Uterus (tissue), 4 donors: ENCODE results near the gene RAB40C. TPM values are rescaled to one million over a fixed set of nuclear protein-coding genes. Genes with fewer than 3 reads are reported as not detected.

ENCODE experiments used
- DNase-seq, 2 donors: peaks; one replicate each; pipeline ENCODE4 v3.0.0-alpha.2; 2019 to 2020
- H3K27ac ChIP-seq, 2 donors: fragments of 200-600 bp; sonication (generic); 1 replicate in 1 of 2; 2 replicates in 1 of 2; pipeline ENCODE4 v1.5.1; 2016 to 2018
- H3K27me3 ChIP-seq, 2 donors: fragments of 200-600 bp; sonication (generic); one replicate each; pipeline ENCODE4 v1.5.1; 2018 to 2019; ENCODE audit warnings: control low read depth in 1 of 2
- H3K36me3 ChIP-seq, 2 donors: fragments of 200-600 bp; sonication (generic); one replicate each; pipeline ENCODE4 v1.5.1; 2019; ENCODE audit warnings: control low read depth in 1 of 2
- H3K4me1 ChIP-seq, 2 donors: fragments of 200-600 bp; sonication (generic); one replicate each; pipeline ENCODE4 v1.5.1; 2018 to 2019; ENCODE audit warnings: control low read depth in 1 of 2
- H3K4me3 ChIP-seq, 2 donors: fragments of 200-600 bp; sonication (generic); 1 replicate in 1 of 2; 2 replicates in 1 of 2; pipeline ENCODE4 v1.5.1; 2018 to 2019; ENCODE audit warnings: mild to moderate bottlenecking in 1 of 2
- H3K9me3 ChIP-seq, 2 donors: fragments of 200-600 bp; sonication (generic); one replicate each; pipeline ENCODE4 v1.5.1; 2019; ENCODE audit warnings: control low read depth in 1 of 2
- CTCF ChIP-seq, 4 experiments: fragments of 200-600 bp in 2 of 4; fragments of 450-650 bp in 2 of 4; sonication (generic) in 2 of 4; IDR thresholded peaks; one replicate each; pipeline ENCODE4 v1.5.1; 2016 to 2019; ENCODE audit warnings: antibody characterized with exemption in 4 of 4, mild to moderate bottlenecking in 2 of 4, moderate library complexity in 1 of 4
- POLR2A ChIP-seq, 2 donors: fragments of 450-650 bp; IDR thresholded peaks; one replicate each; pipeline ENCODE4 v1.6.1; 2016; ENCODE audit warnings: antibody characterized with exemption in 2 of 2, mild to moderate bottlenecking in 1 of 2, moderate library complexity in 1 of 2
- intact Hi-C: fragments of 100-400 bp; cut with DNase I; formaldehyde crosslinking; loops from one replicate; pipeline ENCODE4 v1.15.1; 2023; ENCODE audit warnings: low total_unique reads
- total RNA-seq, 4 donors: library from RNA; depleted of rRNA in 3 of 4; stranded (reverse); fragments of >200 nt in 3 of 4; gene quantifications; one replicate each; pipeline versions ENCODE4 v1.1.0 to v1.2.4, GENCODE V29; 2014 to 2023
- donor health status: DM: yes; HTN: yes; CAD: no.

RAB40C gene
- total RNA-seq, 4 donors from 2014 or later, result 0.59 to 25.4 (median 14.3) TPM

DNA sequence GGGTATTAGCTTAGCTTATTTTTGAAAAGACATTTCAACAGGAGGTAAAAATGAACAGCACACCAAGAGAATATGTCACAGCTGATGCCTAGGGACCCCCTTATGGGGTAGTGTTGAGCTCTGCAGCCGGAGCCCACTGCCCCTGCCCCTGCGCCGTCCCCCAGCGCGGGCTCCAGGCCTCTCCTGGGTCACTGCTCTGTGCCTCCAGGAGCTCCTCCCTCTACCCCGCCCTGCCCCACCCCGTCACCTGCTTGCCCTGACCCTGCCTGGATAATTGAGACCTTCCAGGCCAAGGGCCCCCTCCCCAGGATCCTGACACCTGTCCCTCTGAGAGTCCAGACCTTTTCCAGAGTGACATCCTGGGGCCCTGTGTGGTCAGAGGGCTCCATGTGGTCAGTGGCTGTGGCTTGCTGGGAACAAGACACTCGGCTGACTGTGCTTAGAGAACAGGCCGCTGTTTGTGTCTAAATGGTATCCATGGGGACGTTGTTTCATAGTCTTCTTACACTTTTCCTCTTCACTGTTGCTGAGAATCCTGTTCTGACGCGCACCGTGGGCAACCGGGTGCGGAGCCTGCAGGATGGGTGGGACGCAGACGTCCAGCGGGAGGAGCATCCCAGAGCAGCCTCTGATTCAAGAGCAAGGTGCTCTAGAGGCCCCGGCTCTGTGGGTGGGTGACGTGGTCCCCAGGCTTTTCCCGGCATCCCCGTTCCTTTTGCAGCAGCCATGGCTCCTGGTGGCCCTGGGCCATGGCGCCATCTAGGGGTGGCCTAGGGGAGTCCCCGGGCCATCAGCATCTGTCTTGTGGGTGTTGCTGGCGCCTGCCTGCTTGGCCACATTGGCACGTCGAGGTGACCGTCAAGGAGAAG, 20.9 kb downstream of the RAB40C start:
- Histone ChIP-seq H3K36me3 (no peaks in the 10 kb centered on the region), H3K4me3 (no peak overlapping the region), H3K9me3 (no peaks in the 10 kb centered on the region), H3K27me3 (no peaks in the 10 kb centered on the region), H3K4me1 (no peaks in the 10 kb centered on the region), H3K27ac (no peak overlapping the region)
- peak; percentile 27 to 58 (median 43) for TF ChIP-seq CTCF (IDR thresholded peaks at IDR 0.05)
- no peak for TF ChIP-seq POLR2A (IDR thresholded peaks at IDR 0.05)
- DNase-seq, result no peak
- intact Hi-C loops, result no loop called here

DNA sequence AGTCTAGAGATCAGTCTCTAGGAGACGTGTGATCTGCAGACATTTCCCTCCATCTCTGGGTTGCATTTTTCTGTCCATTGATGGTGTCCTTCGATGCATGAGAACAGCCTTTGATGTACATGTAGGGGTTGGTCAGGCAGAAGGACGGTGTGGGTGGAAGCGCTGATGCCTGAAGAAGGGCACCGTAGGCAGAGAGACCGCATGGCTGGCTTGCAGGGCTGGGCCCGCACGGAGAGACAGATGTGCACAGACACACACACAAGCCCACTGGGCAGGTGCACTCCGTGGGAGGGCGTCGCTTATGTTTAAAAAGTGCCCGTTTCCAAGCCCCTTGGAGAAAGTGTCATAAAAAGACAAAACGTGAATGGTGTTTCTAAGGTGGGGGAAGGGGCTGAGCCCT, 25.3 kb downstream of the RAB40C start:
- intact Hi-C loops, result no loop called here
- H3K9me3 ChIP-seq, result no peaks in the 10 kb centered on the region

GRCh38 chr16:616733-617586, 27.1 kb downstream of the RAB40C start:
- H3K9me3 ChIP-seq, result no peaks in the 10 kb centered on the region
- H3K4me1 ChIP-seq, result no peaks in the 10 kb centered on the region
- intact Hi-C loops, result no loop called here
- no peak for DNase-seq
- no peaks in the 10 kb centered on the region for H3K27me3 ChIP-seq
- H3K4me3 ChIP-seq, result no peak overlapping the region
- H3K36me3 ChIP-seq, result no peaks in the 10 kb centered on the region
- TF ChIP-seq CTCF (IDR thresholded peaks at IDR 0.05), result no peak
- no peak for TF ChIP-seq POLR2A (IDR thresholded peaks at IDR 0.05)
- no peak overlapping the region for H3K27ac ChIP-seq

More for the DNA sequence above, 25.3 kb downstream of the RAB40C start:
- Histone ChIP-seq H3K36me3 (no peaks in the 10 kb centered on the region), H3K4me3 (no peak overlapping the region), H3K4me1 (no peaks in the 10 kb centered on the region), H3K27ac (no peak overlapping the region), H3K27me3 (no peaks in the 10 kb centered on the region)
- DNase-seq, result no peak
- TF ChIP-seq POLR2A (IDR thresholded peaks at IDR 0.05) (no peak), CTCF (IDR thresholded peaks at IDR 0.05) (no peak)

DNA sequence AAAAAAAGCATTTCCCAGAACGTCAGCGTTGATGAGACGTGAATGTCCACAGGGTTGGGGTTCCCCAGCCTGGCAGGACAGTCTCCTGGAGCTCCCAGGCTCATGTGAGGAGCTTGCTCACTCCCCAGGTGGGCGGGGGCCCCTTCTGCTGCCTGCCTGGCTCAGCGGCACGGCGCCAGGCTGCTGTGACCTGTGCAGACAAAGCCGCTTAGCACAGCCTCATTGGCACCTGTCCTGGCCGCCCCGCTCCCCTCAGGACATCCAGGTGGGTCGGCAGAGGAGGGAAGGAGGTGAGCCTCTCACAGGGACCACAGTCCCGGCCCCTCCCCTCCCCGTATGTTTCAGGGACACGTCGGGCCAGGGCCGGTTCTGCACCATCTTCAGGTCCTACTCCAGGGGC, 28.0 kb downstream of the RAB40C start:
- Histone ChIP-seq H3K27ac (no peak overlapping the region), H3K4me3 (no peak overlapping the region), H3K9me3 (no peaks in the 10 kb centered on the region), H3K4me1 (no peaks in the 10 kb centered on the region), H3K27me3 (no peaks in the 10 kb centered on the region), H3K36me3 (no peaks in the 10 kb centered on the region)
- TF ChIP-seq CTCF (IDR thresholded peaks at IDR 0.05) (no peak), POLR2A (IDR thresholded peaks at IDR 0.05) (no peak)
- intact Hi-C loops, result no loop called here
- DNase-seq, result no peak
